ENCODE data around the gene PHF3.

The PHF3 gene, protein sequence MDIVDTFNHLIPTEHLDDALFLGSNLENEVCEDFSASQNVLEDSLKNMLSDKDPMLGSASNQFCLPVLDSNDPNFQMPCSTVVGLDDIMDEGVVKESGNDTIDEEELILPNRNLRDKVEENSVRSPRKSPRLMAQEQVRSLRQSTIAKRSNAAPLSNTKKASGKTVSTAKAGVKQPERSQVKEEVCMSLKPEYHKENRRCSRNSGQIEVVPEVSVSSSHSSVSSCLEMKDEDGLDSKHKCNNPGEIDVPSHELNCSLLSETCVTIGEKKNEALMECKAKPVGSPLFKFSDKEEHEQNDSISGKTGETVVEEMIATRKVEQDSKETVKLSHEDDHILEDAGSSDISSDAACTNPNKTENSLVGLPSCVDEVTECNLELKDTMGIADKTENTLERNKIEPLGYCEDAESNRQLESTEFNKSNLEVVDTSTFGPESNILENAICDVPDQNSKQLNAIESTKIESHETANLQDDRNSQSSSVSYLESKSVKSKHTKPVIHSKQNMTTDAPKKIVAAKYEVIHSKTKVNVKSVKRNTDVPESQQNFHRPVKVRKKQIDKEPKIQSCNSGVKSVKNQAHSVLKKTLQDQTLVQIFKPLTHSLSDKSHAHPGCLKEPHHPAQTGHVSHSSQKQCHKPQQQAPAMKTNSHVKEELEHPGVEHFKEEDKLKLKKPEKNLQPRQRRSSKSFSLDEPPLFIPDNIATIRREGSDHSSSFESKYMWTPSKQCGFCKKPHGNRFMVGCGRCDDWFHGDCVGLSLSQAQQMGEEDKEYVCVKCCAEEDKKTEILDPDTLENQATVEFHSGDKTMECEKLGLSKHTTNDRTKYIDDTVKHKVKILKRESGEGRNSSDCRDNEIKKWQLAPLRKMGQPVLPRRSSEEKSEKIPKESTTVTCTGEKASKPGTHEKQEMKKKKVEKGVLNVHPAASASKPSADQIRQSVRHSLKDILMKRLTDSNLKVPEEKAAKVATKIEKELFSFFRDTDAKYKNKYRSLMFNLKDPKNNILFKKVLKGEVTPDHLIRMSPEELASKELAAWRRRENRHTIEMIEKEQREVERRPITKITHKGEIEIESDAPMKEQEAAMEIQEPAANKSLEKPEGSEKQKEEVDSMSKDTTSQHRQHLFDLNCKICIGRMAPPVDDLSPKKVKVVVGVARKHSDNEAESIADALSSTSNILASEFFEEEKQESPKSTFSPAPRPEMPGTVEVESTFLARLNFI (N-terminal part only)

DNA sequence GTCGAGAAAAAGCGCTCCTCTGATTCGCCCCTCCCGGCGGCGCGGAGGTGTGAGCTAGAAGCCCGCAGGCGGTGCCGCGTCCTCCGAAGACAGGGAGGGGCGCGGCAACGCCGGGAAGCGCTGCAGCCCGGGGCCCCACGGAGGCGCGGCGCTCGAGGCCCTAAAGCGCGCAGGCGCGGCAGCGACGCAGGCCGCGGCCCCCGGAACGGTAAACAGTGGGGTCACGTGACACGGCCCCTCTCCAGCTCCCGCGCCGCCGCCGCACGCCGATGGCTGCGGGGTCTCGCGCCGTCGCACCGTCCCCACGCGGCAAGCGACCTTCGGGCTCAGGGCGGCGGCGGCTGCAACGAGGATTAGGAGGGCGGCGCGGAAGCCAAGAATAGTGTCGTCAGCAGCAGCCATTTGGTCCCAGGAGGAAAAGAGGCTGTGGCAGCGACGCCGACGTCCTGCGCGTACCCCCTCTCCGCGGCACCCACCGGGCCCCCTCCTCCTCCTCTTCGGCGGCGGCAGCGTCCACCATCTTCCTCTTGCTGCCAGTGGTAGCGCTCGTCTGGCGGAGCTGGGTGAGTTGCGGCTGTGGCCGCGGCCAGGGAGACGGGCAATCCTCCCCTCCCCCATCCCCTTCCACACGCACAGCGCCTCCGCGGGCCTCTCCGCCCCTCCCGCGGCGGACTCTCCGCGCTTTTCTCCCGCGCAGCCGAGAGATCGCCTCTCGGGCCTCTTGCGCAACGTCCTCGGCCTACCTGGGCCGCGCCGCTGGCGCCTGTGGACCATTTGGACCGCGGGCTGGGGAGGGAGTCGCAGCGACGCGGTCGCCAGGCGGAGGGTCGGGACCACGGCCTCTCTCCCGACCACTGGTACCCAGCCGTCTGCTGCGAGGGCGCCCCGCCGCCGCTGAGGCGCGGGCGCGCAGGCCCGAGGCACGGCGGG, at the start of gene PHF3:
TSS of gene PHF3 (plus strand) at position 215 of the 930 bp plus-strand sequence. CDS start 10,750 bp downstream, outside the sequence.
- peak; percentile 94 for DNase-seq

GRCh38 chr6:63589952-63590411, 45.6 kb upstream of the PHF3 start:
- DNase-seq, result no peak

DNA sequence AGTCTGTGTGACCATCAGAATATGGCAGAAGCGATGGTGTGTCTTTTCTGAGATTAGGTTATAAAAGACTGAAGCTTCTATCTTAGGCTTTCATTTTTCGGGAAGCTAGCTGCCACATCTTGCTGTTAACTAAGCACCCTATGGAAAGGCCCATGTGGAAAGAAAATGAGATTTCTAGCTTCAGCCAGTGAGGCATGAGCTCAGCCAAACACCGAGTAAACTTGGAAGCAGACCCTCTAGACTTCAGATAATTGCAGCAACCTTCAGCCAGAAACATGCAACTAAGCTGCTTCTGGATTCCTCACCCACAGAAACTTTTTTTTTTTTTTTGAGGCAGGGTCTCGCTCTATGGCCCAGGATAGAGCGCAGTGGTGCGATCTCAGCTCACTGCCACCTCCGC, 42.7 kb upstream of the PHF3 start:
- DNase-seq, result no peak

GRCh38 chr6:63597141-63598048, 38.2 kb upstream of the PHF3 start:
- DNase-seq, result no peak

DNA sequence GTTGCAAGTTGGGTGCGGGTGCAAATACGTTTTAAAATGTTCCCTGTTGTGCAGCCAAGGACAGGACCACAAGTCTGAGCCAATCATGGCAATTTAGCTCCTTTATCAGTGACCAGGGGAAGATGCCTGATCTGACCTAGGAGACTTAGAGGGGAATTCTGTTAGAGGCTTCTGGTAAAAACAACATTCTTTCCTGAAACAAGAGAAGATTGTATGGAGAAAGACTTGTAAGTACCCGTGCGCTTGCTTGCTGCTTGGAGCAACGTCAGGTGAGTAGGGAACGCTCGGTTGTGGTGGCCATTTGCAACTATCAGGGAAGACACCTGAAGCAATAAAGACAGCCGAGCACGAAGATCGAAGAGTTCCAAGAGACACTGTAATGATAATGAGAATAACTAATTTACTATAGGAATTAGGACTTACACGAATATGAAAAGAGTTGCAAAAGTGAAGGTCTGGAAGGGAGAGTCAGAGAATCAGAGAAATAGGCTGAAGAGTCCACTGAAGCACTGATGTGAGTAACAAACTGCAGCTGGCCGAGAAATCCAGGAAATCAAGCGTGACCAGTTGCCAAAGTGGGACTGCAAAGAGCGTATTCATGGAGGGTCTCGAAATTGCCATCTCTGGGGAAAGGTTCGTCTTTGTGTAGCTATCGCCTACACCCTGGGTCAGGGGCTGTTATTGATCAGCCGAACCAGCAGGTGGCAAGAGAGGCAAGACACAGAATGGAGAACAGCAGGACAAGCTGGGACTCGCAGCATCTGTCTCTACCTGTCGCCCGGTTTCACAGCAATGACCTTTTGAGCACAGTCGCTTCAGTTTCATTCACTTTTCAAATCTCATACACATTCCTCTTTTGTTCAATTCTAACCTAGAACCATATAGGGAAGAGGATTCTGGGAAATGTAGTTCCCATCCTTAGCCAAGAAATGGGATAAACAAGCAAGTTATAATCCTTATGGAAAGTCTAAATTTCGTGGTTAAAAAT, 37.3 kb upstream of the PHF3 start:
- peak; percentile 53 for DNase-seq

GRCh38 chr6:63599243-63599642, 36.4 kb upstream of the PHF3 start:
- DNase-seq, result no peak

- DNase-seq, result no peak
Measured at GRCh38 chr6:63600136-63600535, 35.5 kb upstream of the PHF3 start.

DNA sequence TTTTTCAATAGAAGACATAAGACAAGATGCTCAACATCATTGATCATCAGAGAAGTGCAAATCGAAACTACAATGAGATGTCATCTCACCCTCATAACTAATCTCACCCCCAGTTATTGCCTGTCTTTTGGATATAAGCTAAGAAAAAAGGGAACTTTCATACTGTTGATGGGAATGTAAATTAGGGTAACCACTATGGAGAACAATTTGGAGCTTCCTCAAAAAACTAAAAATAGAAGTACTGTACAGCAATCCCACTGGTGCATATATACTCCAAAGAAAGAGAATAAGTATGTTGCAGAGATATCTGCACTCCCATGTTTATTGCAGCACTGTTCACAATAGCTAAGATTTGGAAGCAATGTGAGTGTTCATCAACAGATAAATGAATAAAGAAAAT, 26.4 kb upstream of the PHF3 start:
- no peak for DNase-seq

- no peak for DNase-seq
Measured at GRCh38 chr6:63610944-63611343, 24.7 kb upstream of the PHF3 start.

- DNase-seq, result no peak
Measured at GRCh38 chr6:63611560-63611959, 24.0 kb upstream of the PHF3 start.

DNA sequence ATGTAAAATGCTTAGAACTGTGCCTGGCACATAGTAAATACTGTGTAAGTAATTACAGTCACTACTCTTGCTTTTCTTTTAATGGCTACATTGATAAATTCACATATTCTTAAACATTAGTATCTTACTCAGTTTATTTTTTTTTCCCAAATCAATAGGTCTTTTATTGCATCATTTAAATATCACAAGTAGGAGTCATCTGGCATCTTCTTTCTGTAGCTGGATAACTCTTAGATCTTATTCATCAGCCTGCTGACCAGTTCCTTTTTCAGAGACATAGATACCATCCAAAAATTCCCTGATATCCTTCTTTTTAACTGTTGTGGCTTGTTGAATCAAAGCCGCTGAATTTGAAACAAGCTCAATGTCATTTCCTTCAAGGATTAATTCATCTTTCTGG, 20.0 kb upstream of the PHF3 start:
- no peak for DNase-seq

GRCh38 chr6:63624091-63624490, 11.5 kb upstream of the PHF3 start:
- DNase-seq, result no peak

- DNase-seq, result no peak
Measured at GRCh38 chr6:63630466-63630865, 5.1 kb upstream of the PHF3 start.

DNA sequence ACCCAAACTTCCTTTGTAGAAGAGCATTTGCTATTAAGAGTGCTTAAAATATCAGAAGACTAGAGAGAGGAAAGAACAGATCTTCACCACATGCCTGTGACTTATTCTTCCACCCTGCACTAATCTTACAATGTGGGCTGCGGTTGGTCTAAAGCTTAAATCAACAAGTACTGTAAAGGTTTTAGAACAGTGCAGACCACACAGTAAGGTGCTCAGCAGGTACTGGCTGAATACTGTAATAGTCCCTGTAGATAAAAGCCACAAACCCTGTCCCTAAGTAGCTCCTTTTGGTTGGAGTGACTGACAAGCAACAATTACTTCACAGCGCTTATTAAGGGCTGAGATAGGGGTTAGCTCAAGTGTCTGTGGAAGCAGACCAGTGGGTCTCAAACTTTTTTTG, 972 bp upstream of the PHF3 start:
- DNase-seq, result no peak

DNA sequence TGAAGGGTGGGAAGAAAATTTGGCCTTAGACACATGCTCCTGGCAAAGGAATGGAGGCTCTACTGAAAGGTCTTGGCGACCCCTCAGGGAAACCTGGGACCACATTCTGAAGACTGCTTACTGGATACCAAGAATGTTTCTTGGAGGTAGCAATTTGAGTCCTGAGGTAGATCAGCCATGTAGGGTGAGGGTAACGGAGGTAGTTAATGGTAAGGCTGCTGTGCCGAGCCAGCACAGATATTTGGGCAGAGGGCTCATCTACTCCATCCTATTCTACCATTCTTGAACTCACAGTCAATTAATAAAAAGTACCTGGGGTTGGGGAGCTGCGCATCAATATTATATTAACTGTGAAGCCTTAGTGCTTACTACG, 401 bp upstream of the PHF3 start:
- no peak for DNase-seq

- peak; percentile 49 for DNase-seq
Measured at GRCh38 chr6:63636518-63637021, 968 bp downstream of the PHF3 start.

DNA sequence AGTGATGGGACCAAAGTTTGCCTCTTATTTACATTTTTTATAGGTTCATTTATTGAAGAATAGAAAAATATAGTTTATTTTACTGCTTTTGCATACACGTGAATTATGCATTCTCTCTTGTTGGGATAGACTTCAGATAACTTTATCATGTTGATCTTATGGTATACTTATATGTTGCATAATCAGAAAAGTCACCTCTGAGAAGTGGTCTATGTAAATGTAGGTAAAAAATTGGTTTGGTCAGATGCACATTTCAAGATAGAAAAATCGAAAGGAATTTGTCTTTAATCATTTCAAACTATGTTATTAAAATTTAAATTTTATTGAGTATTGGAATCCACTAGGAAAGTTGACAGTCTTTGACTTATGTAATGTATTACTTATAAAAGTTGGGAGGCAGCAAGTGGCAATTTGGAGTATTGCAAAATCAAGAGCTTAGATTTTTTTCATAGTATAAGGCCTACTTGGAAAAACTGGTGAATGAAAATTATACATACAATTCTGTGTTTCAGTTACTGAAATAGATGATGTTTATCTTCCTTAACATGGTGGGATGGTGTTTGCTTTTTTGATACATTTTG, 2.4 kb downstream of the PHF3 start:
- DNase-seq, result no peak

DNA sequence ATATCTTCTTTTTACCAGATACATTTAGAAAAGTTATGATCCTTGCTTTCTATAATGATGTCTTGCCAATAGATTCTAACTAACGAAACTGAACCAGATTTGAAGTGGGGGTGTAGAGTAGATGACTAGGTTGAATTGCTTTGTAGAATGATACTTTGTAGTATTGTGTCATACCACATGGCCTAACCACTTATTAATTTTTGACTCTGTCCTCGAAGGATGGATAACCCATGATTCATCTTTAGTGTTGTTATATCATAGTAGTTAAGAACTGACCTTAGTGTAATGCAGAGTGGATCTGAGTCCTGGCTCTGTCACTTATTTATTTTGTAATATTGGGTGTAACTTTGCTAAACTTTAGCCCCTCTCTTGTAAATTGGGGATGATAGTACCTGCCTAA, 4.5 kb downstream of the PHF3 start:
- no peak for DNase-seq

DNA sequence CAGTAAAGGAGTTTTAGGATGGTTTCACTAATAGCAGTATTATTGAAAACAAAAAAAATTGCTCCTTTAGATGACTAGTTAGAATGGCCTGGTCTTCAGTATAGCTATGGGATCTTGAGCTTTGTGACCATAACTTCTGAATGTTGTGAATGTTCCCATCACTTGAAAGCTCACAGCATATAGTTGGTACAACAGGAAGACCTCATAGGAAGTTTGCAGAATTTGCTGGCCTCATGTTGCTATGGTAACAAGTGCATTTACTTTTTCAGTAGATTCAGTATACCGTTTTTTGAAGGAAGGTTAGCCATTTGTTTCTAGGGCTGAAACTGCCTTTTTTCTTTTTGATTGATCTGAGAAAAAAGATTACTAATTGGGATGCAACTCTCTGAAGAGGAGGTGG, 8.3 kb downstream of the PHF3 start:
- no peak for DNase-seq
